ENCODE measurements around the gene TMCC2. TPM values are rescaled to one million over a fixed set of nuclear protein-coding genes. Genes with fewer than 3 reads are reported as not detected.

The TMCC2 gene
- total RNA-seq, 2 donors from 2014 or later = 1.5 to 10.6 TPM

DNA sequence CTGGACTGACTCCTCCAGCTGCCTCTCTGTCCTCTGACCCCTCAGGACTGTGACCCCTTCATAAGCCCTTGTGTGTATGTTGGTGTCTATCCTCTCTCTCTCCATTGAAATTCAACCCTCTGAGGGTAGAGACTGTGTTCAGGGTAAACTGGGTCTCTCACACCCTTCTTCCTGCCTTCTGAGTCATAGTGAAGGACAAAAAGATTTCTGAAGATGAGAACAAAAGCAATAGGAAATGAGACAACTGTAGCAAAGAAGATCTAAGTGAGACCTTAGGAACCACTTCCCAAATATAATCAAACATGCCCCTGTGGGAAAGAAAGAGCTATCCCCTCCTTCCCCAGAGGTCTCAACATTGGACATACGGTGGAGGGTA lies 76.9 kb downstream of the TMCC2 start:
- no peaks in the 10 kb centered on the region for H3K4me1 ChIP-seq (replicated peaks)
- H3K36me3 ChIP-seq = peaks cover 5 to 7% of the 10 kb centered on the region in 2 donors
- no peak overlapping the region for H3K27ac ChIP-seq
- WGBS = 100% methylated on average over 1 of the region's 1 CpG
- no peaks in the 10 kb centered on the region for H3K27me3 ChIP-seq (replicated peaks; ENCODE audit: insufficient read depth)
- no peak overlapping the region for H3K4me3 ChIP-seq
- no peaks in the 10 kb centered on the region for H3K9me3 ChIP-seq
- TF ChIP-seq POLR2A (IDR thresholded peaks at IDR 0.05) (no peak), POLR2AphosphoS5 (IDR thresholded peaks at IDR 0.05) (no peak)
- no peak for DNase-seq (ENCODE audit: low spot score)
- intact Hi-C loops (cut with DNase I) = no loop called here

DNA sequence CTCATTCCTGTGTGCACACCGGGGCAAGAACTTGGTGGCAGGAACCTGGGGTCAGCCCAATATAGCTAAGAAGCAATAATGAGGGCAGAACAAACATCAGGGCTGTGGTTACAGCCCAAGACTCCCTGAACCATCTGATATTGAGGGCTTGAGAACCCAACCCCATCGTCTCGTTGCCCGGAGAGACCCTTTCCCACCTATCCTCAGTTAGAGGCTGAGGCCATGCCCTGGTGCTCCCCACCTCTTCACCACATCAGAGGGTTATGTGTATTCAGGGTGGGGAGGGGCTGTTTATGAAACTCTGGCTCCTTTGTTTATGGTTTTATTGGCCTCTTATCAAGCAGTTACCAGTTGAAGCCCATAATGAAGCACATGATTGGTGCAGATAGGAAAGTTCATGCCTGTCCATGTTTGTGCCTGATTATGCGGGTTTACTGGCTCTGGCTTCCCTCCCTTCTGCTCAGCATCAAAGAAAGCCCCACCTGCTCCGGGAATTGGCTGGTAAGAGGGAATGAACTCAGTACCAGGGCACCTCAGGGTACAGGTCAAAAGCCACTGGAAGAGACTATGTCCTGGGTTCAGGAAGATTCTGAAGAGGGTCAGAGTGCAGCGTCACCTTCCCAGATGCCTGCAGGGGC lies 79.3 kb downstream of the TMCC2 start:
- TF ChIP-seq, protein P1, sequence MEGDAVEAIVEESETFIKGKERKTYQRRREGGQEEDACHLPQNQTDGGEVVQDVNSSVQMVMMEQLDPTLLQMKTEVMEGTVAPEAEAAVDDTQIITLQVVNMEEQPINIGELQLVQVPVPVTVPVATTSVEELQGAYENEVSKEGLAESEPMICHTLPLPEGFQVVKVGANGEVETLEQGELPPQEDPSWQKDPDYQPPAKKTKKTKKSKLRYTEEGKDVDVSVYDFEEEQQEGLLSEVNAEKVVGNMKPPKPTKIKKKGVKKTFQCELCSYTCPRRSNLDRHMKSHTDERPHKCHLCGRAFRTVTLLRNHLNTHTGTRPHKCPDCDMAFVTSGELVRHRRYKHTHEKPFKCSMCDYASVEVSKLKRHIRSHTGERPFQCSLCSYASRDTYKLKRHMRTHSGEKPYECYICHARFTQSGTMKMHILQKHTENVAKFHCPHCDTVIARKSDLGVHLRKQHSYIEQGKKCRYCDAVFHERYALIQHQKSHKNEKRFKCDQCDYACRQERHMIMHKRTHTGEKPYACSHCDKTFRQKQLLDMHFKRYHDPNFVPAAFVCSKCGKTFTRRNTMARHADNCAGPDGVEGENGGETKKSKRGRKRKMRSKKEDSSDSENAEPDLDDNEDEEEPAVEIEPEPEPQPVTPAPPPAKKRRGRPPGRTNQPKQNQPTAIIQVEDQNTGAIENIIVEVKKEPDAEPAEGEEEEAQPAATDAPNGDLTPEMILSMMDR (IDR thresholded peaks at IDR 0.05) = no peak
- no peak for TF ChIP-seq POLR2AphosphoS5 (IDR thresholded peaks at IDR 0.05)
- TF ChIP-seq POLR2A (IDR thresholded peaks at IDR 0.05) = no peak
- no peak for DNase-seq (ENCODE audit: low spot score)
- WGBS = 63% methylated on average over 7 of the region's 7 CpGs
- Histone ChIP-seq H3K36me3 (peaks cover 5 to 16% of the 10 kb centered on the region in 2 donors), H3K4me3 (no peak overlapping the region), H3K4me1 (replicated peaks) (no peaks in the 10 kb centered on the region), H3K27me3 (replicated peaks; ENCODE audit: insufficient read depth) (no peaks in the 10 kb centered on the region), H3K27ac (no peak overlapping the region), H3K9me3 (no peaks in the 10 kb centered on the region)
- intact Hi-C loops (cut with DNase I) = no loop called here

DNA sequence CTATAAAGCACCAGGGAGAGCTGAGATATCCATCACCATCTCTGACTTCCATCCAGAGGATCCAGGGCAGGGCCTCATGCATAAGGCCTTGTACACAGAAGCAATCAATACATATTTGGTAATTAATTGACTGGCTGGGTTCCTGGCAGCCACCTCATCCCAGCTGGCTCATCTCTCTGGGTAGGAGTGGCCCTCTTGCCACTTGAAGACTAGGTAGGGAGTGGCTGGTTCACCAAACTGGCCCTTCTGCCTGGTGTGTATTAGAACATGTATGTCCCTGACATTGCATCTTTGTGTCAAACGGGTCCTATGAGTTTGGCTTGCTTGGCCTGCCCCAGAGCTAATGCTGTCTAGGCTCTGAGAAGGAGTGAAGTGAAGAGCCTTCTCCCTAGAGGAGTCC lies 82.0 kb downstream of the TMCC2 start:
- TF ChIP-seq POLR2A (IDR thresholded peaks at IDR 0.05) (no peak), POLR2AphosphoS5 (IDR thresholded peaks at IDR 0.05) (no peak)
- TF ChIP-seq, protein P1 (IDR thresholded peaks at IDR 0.05) = no peak
- DNase-seq (ENCODE audit: low spot score) = no peak
- no peak overlapping the region for H3K4me3 ChIP-seq
- peaks cover 8% of the 10 kb centered on the region for H3K4me1 ChIP-seq (replicated peaks)
- H3K27ac ChIP-seq = no peak overlapping the region
- no peaks in the 10 kb centered on the region for H3K9me3 ChIP-seq
- H3K27me3 ChIP-seq (replicated peaks; ENCODE audit: insufficient read depth) = no peaks in the 10 kb centered on the region
- peaks cover 0 to 9% of the 10 kb centered on the region in 2 donors for H3K36me3 ChIP-seq
- WGBS = 38% methylated on average over 1 of the region's 1 CpG
- intact Hi-C loops (cut with DNase I) = no loop called here

DNA sequence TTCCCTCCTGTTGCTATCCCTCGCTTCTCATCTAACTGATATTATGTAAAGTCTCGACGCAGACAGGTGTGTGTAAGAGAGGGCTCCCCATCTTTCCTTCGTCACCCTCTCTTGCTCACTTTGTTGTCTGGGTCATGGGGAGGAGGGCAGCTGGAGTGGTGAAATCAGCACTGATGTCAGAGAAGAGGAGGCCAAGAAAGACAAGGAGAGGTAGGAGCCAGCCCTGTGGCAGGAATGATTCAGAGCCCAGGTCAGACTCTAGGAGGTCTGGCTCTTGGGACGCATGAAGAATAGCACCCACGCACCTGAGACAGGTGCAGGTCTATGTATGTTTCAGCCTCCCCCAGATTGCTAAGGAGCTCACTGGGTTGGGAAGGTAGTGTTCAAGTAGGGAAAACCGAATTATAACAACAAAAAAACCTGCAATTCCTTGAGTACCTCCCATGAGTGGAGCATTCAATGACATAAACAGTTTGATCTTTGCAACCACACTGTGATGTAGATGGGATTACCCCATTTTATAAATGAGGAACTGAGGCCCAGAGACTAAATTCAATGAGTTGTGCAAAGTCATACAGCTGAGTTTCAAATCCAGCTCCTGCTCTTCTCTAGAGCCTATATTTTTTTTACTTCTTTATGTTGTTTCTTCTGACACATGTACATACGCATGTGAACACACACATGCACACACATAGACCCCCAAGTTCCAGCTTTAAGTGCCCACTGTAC lies 83.4 kb downstream of the TMCC2 start:
- Histone ChIP-seq H3K36me3 (peaks cover 0 to 9% of the 10 kb centered on the region in 2 donors), H3K9me3 (no peaks in the 10 kb centered on the region), H3K27ac (no peak overlapping the region), H3K27me3 (replicated peaks; ENCODE audit: insufficient read depth) (no peaks in the 10 kb centered on the region), H3K4me1 (replicated peaks) (peaks cover 8% of the 10 kb centered on the region), H3K4me3 (no peak overlapping the region)
- no peak for DNase-seq (ENCODE audit: low spot score)
- TF ChIP-seq, protein P1 (IDR thresholded peaks at IDR 0.05) = no peak
- TF ChIP-seq POLR2A (IDR thresholded peaks at IDR 0.05) (no peak), POLR2AphosphoS5 (IDR thresholded peaks at IDR 0.05) (no peak)
- 93% methylated on average over 8 of the region's 8 CpGs for WGBS
- intact Hi-C loops (cut with DNase I) = no loop called here

DNA sequence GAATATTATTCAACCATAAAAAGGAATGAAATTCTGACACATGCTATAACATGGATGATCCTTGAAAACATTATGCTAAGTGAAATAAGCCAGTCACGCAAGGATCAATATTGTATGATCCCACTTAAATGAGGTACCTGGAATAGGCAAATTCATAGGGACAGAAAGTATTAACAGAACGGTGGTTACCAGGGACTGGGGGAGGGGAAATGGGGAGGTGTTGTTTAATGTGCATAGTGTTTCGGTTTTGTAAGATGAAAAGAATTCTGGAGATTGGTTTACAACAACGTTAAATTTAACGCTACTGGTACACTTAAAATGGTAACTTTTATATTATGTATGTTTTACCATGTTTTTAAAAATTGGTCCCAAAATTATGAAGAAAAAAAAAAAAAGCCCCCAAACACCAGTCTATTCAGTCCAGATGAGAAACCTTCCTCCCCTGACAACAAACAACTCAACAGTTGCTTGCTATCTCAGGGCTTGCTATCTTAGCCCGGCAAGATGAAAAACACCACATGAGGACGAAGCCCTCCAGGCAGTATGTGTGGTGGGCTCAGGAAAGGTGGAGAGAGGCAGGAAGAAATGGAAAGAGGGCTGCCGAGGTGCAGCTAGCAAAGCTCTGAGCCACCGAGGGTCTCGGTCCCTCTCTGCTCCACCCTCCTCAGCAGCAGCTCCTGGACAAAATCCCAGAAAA lies 85.3 kb downstream of the TMCC2 start:
- H3K27me3 ChIP-seq (replicated peaks; ENCODE audit: insufficient read depth) = no peaks in the 10 kb centered on the region
- 51% methylated on average over 10 of the region's 10 CpGs for WGBS
- peak overlapping the region; percentile 50 to 54 for H3K27ac ChIP-seq
- H3K9me3 ChIP-seq = no peaks in the 10 kb centered on the region
- intact Hi-C loops (cut with DNase I) = no loop called here
- TF ChIP-seq, protein P1 (IDR thresholded peaks at IDR 0.05) = no peak
- TF ChIP-seq POLR2AphosphoS5 (IDR thresholded peaks at IDR 0.05) (no peak), POLR2A (IDR thresholded peaks at IDR 0.05) (no peak)
- H3K4me1 ChIP-seq (replicated peaks) = peaks cover 23% of the 10 kb centered on the region
- H3K36me3 ChIP-seq = peaks cover 0 to 9% of the 10 kb centered on the region in 2 donors
- no peak for DNase-seq (ENCODE audit: low spot score)
- no peak overlapping the region for H3K4me3 ChIP-seq

Data from prostate gland (tissue), 2 donors.